SK-N-SH (cell line): ENCODE data around the gene GSTM4.

Experiments
- CTCF ChIP-seq: fragments of 200-600 bp; sonication (generic); IDR thresholded peaks from 2 replicates; pipeline ENCODE4 v1.6.1; 2017; ENCODE audit warnings: antibody characterized with exemption, mild to moderate bottlenecking, moderate library complexity
- ELF1 ChIP-seq: IDR thresholded peaks from 2 replicates; pipeline ENCODE4 v1.4.0; 2012
- GABPA ChIP-seq: IDR thresholded peaks from 2 replicates; pipeline ENCODE4 v1.4.0; 2012; ENCODE audit warnings: low read depth, mild to moderate bottlenecking
- MAX ChIP-seq: IDR thresholded peaks from 2 replicates; pipeline ENCODE4 v1.4.0; 2012; ENCODE audit warnings: low read depth
- PBX3 ChIP-seq: IDR thresholded peaks from 2 replicates; pipeline ENCODE4; 2012
- POLR2AphosphoS5 ChIP-seq: IDR thresholded peaks from 2 replicates; pipeline ENCODE4 v1.6.1; 2012; ENCODE audit warnings: low read depth, low read length
- RCOR1 ChIP-seq: fragments of 150-350 bp; IDR thresholded peaks from 2 replicates; pipeline ENCODE4 v1.6.1; 2017; ENCODE audit warnings: antibody characterized with exemption, low read length
- TAF1 ChIP-seq: IDR thresholded peaks from 2 replicates; pipeline ENCODE4 v1.6.1; 2012; ENCODE audit warnings: low read depth, mild to moderate bottlenecking, low read length, moderate library complexity, borderline replicate concordance
- YY1 ChIP-seq: IDR thresholded peaks from 2 replicates; pipeline ENCODE4 v1.4.0; 2012; ENCODE audit warnings: low read depth, mild to moderate bottlenecking

GRCh38 chr1:109621379-109622136, 34.3 kb upstream of the GSTM4 start:
- TF ChIP-seq POLR2AphosphoS5 (no peak), CTCF (no peak), YY1 (no peak), PBX3 (no peak), MAX (no peak), ELF1 (no peak), GABPA (no peak), TAF1 (no peak), RCOR1 (no peak)
